Measurements from ENCODE around the gene SLFNL1. TPM values are rescaled to one million over a fixed set of nuclear protein-coding genes. Genes with fewer than 3 reads are reported as not detected.

SLFNL1 gene
- total RNA-seq, 2 donors from 2014 or later: 0.15 TPM; not detected in 1

DNA sequence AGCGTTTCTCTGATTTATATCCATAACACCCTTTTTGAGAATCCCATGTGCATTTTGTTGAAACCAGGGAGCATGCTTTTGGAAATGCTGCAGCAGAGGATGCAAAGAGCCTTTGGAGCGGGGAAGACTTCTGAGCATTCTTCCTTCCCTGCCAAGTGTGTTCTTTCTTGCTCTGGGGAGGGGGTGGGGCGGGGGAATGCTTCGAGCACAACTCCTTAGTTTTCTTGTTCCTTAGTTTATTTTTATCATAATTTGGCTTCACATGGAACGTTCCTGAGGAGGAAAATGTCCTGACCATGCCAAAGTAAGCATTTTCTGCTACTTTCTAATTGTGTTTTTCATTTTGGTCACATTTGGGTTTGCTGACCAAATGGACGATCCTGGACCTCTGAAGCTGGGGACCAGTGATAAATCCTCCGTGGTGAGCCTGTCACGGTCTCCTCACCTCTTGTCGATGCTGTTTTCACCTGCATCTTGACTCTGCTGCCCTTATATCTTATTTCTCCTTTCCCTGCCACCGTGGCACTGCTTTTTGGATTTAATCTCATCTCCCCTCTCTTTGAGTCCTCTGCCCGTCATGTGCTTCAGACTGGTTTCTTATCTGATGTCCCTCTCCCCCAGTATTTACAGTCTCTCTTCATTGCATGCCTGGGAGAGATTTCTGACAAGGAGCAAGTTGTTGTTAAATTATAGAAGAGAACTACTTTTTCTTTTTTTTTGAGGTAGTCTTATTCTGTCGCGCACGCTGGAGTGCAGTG, 39.7 kb downstream of the SLFNL1 start:
- H3K9me3 Mint-ChIP-seq: no peaks in the 10 kb centered on the region
- Histone ChIP-seq H3K9me3 (ENCODE audit: control insufficient read depth, low read length) (no peaks in the 10 kb centered on the region), H3K9ac (ENCODE audit: extremely low read depth, low read length, poor library complexity, severe bottlenecking) (no peak overlapping the region), H3K27ac (ENCODE audit: low read depth, low read length) (no peak overlapping the region), H3K36me3 (ENCODE audit: control insufficient read depth, insufficient read depth, low read length) (peaks cover 43% of the 10 kb centered on the region), H3K4me1 (ENCODE audit: control insufficient read depth, insufficient read depth, low read length) (peaks cover 7% of the 10 kb centered on the region), H3K27me3 (ENCODE audit: control insufficient read depth, insufficient read depth, low read length, poor library complexity, severe bottlenecking) (no peaks in the 10 kb centered on the region), H3K4me3 (ENCODE audit: low read length) (peak overlapping the region; percentile 84)
- TF ChIP-seq, protein P1, sequence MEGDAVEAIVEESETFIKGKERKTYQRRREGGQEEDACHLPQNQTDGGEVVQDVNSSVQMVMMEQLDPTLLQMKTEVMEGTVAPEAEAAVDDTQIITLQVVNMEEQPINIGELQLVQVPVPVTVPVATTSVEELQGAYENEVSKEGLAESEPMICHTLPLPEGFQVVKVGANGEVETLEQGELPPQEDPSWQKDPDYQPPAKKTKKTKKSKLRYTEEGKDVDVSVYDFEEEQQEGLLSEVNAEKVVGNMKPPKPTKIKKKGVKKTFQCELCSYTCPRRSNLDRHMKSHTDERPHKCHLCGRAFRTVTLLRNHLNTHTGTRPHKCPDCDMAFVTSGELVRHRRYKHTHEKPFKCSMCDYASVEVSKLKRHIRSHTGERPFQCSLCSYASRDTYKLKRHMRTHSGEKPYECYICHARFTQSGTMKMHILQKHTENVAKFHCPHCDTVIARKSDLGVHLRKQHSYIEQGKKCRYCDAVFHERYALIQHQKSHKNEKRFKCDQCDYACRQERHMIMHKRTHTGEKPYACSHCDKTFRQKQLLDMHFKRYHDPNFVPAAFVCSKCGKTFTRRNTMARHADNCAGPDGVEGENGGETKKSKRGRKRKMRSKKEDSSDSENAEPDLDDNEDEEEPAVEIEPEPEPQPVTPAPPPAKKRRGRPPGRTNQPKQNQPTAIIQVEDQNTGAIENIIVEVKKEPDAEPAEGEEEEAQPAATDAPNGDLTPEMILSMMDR (conservative IDR thresholded peaks at IDR 0.05): no peak
- DNase-seq: no peak
- peak overlapping the region; percentile 81 for H3K4me3 Mint-ChIP-seq
- peaks cover 33% of the 10 kb centered on the region for H3K36me3 Mint-ChIP-seq (ENCODE audit: low read depth)
- H3K27ac Mint-ChIP-seq: peak overlapping the region; percentile 41
- 78 to 79% methylated on average over 8 to 14 of the region's 14 CpGs for WGBS, 2 experiments (ENCODE audit: insufficient coverage in 1 of 2, insufficient read length in 1 of 2)
- H3K27me3 Mint-ChIP-seq (ENCODE audit: insufficient read depth): no peaks in the 10 kb centered on the region
- peaks cover 27% of the 10 kb centered on the region for H3K4me1 Mint-ChIP-seq

DNA sequence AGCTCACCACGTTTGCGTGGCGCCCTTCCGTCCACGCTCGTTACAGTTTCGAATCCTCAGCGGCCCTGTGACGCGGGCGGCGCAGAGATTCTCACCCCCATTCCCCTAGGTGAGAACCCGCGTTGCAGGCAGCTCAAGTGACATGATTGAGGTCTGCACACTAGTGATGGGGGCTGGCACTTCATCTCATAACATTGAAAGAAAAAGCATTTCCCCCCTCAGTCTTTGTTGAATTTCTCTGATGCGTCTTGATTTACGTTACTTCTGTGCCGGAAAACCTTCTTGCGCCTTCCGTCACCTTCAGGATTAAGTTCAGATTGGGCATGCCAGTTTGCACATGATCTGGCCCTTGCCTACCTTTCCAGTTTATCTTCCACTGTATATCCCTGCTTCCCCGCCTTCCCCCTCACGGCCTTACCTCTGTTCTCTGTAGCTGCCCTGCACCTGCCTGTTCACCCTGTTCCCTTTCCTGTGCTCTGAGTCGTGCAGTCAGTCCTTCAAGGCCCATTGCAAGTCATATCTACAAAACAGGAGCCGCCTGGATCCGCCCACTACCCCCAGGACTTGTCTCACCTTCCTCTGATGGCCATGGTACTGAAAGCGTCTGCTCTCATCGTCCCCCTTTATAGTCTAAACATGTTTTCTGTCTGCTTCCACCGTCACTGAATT, 40.9 kb downstream of the SLFNL1 start:
- Histone ChIP-seq H3K9me3 (ENCODE audit: control insufficient read depth, low read length) (no peaks in the 10 kb centered on the region), H3K4me3 (ENCODE audit: low read length) (peak overlapping the region; percentile 84), H3K36me3 (ENCODE audit: control insufficient read depth, insufficient read depth, low read length) (peaks cover 30% of the 10 kb centered on the region), H3K9ac (ENCODE audit: extremely low read depth, low read length, poor library complexity, severe bottlenecking) (peak overlapping the region; percentile 72), H3K4me1 (ENCODE audit: control insufficient read depth, insufficient read depth, low read length) (peaks cover 3% of the 10 kb centered on the region), H3K27ac (ENCODE audit: low read depth, low read length) (peak overlapping the region; percentile 75), H3K27me3 (ENCODE audit: control insufficient read depth, insufficient read depth, low read length, poor library complexity, severe bottlenecking) (no peaks in the 10 kb centered on the region)
- TF ChIP-seq, protein P1 (conservative IDR thresholded peaks at IDR 0.05): no peak
- Mint-ChIP-seq H3K9me3 (no peaks in the 10 kb centered on the region), H3K27me3 (ENCODE audit: insufficient read depth) (no peaks in the 10 kb centered on the region), H3K4me1 (peaks cover 26% of the 10 kb centered on the region), H3K4me3 (peak overlapping the region; percentile 81), H3K27ac (peak overlapping the region; percentile 87), H3K36me3 (ENCODE audit: low read depth) (peaks cover 21% of the 10 kb centered on the region)
- DNase-seq: peak; percentile 72
- 6 to 15% methylated on average over 15 to 27 of the region's 27 CpGs for WGBS, 2 experiments (ENCODE audit: insufficient coverage in 1 of 2, insufficient read length in 1 of 2)

GRCh38 chr1:40980068-40980452, 41.5 kb downstream of the SLFNL1 start:
- peak overlapping the region; percentile 72 for H3K9ac ChIP-seq (ENCODE audit: extremely low read depth, low read length, poor library complexity, severe bottlenecking)
- H3K4me1 Mint-ChIP-seq: peaks cover 23% of the 10 kb centered on the region
- peaks cover 25% of the 10 kb centered on the region for H3K36me3 ChIP-seq (ENCODE audit: control insufficient read depth, insufficient read depth, low read length)
- peak overlapping the region; percentile 84 for H3K4me3 ChIP-seq (ENCODE audit: low read length)
- 0% methylated on average over 13 to 50 of the region's 50 CpGs for WGBS, 2 experiments (ENCODE audit: insufficient coverage in 1 of 2, insufficient read length in 1 of 2)
- H3K27me3 ChIP-seq (ENCODE audit: control insufficient read depth, insufficient read depth, low read length, poor library complexity, severe bottlenecking): no peaks in the 10 kb centered on the region
- TF ChIP-seq, protein P1 (conservative IDR thresholded peaks at IDR 0.05): no peak
- peak overlapping the region; percentile 81 for H3K4me3 Mint-ChIP-seq
- DNase-seq: no peak
- no peaks in the 10 kb centered on the region for H3K27me3 Mint-ChIP-seq (ENCODE audit: insufficient read depth)
- H3K9me3 Mint-ChIP-seq: no peaks in the 10 kb centered on the region
- peaks cover 16% of the 10 kb centered on the region for H3K36me3 Mint-ChIP-seq (ENCODE audit: low read depth)
- H3K4me1 ChIP-seq (ENCODE audit: control insufficient read depth, insufficient read depth, low read length): peaks cover 3% of the 10 kb centered on the region
- H3K27ac Mint-ChIP-seq: peak overlapping the region; percentile 87
- H3K27ac ChIP-seq (ENCODE audit: low read depth, low read length): peak overlapping the region; percentile 75
- no peaks in the 10 kb centered on the region for H3K9me3 ChIP-seq (ENCODE audit: control insufficient read depth, low read length)
